GM18909 (cell line): ENCODE results near the gene ZFR2.

Experiments
- ATAC-seq: cut with Tn5 transposase; IDR thresholded peaks from one replicate; pipeline ENCODE4 v1.9.1; 2021; ENCODE audit warnings: mild to moderate bottlenecking; ENCODE audit not compliant: unreplicated experiment, poor library complexity

The ZFR2 gene

DNA sequence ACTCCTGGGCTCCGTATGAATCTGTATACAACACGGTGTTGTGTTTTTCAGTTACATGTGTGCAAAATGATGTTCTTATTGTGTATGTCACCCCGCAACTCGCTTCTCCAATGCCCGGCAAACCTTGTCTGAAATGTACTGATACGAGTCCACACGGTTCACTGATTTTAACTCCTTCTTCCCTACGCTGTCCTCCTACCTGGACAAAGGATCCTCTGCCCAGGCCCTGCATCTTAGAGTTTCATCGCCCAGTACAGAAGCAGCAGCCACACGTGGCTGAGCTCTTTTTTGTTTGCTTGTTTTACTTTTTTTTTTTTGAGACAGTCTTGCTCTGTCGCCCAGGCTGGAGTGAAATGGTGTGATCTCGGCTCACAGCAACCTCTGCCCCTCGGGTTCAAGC is 28.9 kb downstream of the ZFR2 start:
- no peak for ATAC-seq

DNA sequence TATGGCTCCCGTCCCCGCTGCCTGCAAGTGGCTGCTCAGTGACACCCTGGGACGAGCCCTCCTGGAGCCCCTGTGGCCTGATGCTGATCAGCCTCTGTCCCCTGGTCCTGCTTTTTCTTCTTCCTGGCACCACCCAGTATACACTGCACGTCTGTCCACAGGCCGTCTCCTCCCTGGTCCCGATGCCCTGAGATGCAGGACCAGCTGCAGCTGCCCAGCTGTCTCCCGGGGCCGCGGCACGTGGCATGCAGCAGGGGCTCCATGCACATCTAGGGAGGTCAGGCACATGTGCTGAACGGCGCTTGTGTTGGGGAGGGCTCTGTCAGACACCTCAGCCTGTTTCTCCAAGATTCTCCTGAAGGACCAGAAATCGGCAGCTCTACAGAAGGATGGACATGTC is 30.2 kb downstream of the ZFR2 start:
- ATAC-seq, result no peak

DNA sequence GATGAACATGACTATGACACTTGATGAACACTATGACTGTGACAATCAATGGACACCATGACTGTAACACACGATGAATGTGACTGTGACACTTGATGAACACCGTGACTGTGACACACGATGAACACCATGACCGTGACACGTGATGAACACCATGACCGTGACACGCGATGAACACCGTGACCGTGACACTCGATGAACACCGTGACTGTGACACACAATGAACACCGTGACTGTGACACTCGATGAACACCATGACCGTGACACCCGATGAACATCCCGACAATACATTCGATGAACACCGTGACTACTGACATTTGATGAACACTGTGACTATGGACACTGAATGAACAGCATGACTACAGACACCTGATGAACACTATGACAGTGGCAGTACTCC is 30.9 kb downstream of the ZFR2 start:
- no peak for ATAC-seq

DNA sequence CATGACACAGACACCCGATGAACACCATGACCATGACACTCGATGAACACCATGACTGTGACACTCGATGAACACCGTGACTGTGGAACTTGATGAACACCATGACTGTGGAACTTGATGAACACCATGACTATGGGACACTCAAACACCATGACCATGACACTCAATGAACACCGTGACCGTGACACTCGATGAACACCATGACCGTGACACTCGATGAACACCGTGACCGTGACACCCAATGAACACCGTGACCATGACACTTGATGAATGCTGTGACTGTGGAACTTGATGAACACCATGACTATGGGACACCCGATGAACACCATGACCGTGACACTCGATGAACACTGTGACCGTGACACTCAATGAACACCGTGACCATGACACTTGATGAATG is 31.5 kb downstream of the ZFR2 start:
- ATAC-seq, result no peak

DNA sequence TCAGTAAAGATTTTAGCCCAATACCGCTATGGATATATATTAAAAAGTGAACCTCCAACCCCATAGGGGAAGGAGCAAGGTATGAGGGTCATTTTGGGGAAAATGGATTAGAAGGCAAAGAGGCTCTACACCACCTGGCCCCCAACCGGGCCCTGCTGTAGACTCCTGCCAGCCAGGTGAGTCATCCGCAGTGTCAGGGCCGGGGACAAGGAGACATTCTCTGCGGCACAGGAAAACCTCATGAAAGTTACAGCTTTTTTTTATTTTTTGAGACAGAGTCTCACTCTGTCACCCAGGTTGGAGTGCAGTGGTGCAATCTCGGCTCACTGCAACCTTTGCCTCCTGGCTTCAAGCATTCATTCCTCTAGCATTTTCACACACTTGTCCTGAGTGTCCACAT is 32.0 kb downstream of the ZFR2 start:
- no peak for ATAC-seq

DNA sequence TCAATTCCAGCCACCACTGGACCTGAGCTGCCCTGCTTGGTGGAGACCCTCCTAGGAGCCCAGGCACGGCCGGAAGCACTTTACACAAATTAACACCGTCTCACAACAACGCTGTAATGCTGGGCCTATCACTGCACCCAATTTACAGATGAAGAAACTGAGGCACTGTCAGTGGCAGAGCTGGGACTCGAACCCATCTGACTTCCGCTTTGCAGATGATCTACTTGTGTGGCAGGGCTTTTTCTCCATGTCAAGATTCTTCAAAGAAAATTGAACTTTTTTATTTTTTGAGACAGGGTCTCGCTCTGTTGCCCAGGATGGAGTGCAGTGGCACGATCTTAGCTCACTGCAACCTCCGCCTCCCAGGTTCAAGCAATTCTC is 33.8 kb downstream of the ZFR2 start:
- ATAC-seq, result no peak

DNA sequence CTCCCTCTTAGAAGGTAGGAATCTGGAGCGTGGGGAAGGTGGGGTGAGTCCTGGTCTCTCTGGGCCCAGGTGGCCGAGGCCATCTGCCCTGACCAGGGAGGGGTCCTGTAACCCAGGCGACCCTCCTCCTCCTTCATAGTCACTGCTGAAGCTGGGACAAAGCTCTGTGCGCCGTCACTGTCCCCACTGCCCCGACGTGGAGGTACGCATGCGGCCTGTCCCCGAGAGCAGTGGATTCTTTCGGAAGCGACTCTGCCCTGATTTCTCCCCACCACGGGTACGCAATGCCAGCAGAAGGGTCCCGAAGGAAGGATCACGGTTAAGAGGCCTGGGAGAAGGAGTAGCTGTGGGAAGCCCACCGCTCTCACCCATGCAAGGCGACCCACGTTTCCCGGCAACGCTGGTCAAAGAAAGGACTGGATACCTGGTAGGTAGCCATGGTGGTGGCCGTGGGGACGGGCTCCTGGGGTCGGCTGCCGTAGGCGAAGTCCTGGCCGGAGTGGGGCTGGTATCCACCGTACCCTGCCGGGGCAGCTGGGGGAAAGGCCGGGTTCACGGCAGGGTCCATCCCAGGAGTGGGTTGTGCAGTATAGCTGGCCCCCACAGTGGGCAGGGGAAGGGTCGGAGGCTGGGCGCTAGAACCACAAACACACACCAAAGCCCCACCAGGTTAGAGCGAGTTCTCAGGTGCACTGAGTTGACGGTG is 34.3 kb downstream of the ZFR2 start:
- ATAC-seq, result no peak

DNA sequence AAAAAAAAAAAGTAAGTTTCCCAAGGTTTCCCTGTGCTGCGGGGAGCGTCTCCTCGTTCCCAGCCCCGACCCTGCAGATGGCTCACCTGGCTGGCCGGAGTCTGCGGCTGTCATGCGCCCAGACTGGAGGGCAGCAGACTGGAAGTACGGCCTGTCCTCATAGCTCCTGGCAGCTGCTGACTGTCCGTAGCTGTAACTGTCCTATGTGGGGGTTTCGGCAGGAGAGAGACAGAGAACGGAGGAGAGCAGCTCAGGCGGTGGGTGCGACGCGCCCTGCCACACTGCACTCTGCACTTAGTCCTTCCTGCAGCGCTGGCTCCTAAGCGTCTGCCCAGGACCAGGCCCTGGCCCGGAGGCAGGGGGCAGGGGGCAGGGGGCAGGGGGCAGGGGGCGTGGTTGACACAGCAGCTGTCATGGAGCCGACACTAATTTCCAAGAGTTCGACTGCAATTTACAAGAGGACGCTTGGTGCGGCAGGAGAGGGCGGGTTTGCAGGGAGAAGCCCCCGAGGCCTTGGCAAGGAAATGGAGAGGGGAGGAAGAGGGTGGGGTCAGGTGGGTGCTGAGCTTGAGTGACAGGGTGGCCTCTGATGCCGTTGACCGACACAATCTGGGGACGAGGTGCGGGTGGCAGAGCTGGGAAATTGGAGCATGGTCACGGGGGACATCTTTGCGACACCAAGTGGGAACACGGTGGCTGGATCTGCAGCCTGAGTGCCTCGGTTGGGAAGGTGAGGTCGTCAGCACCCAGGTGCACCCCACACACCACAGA is 35.1 kb downstream of the ZFR2 start:
- ATAC-seq, result no peak

DNA sequence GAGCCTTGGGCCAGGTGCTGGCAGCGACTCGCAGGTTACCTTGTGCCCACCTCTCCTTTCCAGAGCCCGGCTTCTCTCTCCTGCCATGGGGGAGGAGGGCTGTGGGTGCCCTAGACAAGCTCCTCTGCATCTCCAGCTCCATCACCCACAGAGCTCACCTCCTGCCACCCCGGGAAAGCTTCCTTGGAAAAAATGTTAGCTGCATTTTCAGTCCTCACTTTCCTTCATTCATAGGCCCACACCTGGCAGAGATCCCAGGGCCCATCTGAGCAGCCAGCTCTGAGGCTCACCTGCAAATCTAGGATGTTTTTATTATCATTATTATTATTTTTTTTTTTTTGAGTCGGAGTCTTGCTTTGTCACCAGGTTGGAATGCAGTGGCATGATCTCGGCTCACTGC is 36.8 kb downstream of the ZFR2 start:
- ATAC-seq, result no peak

DNA sequence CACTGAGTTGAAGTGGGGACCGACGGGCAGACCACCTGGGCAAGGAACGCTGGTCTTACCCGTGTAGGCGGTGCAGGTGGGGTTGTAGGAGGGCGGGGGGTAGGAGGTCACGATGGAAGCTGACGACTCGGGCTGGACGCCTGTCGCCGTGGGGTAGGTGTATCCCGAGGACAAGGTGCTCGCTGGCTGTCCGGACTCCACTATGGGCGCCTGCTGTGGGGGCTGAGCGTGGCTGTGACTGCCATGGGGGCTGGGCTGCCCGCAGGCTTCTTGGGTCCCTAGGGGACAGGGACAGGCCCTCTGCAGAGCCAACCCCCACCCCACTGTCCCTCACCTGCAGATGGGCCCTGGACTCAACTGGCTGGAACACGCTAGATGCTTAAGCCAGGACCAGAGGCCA is 37.2 kb downstream of the ZFR2 start:
- no peak for ATAC-seq

DNA sequence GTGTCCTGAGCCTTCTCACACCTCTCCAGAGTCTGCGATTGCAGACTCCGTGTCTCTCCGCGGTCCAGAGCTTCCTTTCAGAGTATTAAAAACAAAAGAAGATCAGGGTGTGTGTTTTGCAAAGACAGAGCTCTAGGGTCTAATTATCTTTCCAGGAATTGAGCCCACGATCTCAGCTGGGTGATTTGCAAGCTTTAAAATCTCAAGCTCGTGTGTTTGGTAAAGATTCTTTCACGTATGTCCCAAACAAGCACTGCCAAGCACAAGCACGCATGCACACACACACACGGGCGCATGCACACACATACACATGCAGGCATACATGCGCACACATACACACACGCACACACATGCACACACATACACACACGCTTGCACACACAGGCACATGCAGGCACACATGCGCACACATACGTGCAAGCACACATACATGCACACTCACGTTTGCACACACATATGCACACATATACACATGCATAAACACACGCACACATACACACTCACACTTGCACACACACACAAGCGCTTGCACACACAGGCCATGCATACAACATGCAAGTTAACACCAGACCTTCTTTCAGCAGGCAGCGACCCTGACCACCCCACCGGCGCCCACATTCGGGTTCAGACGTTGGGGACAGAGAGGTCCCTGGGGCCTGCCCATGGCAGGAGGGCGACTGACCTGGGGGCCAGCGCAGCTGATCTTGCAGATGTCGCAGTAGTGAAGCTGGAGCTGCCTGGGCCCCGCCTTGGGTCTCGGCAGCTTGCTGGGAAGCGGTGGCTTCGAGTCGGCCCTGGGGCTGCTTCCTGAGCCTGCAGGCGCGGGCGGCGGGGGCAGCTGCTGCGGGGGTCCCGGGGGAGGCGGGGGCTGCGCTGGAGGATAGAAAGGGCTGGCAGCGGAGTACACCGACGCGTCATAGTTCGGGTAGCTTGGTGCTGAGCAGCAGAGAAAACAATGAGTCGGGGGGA is 37.9 kb downstream of the ZFR2 start:
- ATAC-seq, result no peak

DNA sequence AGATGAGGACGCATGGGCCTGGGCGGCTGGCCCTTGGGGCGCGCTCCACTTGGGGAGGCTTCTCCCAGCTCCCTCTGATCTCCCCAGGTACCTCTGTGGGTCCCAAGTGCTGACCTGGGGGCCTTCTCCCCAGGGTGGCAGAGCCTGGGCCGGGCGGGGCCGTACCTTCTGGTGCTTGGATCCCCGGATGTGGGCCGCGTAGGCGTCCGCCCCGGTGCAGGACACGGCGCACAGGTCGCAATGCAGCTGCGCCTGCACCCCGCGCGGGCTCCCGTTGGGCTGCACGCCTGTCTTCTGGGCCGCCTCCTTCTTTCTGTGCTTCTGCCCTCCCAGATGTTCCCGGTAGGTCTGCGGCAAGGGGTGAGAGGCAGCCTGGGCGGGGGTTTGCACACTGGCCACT is 41.5 kb downstream of the ZFR2 start:
- no peak for ATAC-seq

DNA sequence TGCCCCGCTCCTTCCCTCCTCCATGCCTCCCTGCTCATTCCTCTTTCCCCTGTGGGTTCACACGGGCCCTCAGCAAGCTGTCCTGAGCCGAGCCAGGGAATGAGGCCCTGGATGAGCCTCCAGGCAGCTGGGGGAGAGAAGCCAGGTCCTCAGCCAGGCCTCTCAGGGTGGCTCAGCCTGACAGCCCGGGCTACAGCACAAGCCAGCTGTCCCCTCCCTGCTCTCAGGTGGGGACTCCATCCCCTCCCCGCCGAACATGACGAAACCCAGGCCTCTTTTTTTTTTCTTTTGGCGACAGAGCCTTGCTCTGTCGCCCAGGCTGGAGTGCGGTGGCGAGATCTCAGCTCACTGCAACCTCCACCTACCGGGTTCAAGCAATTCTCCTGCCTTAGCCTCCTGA is 42.7 kb downstream of the ZFR2 start:
- ATAC-seq, result no peak

DNA sequence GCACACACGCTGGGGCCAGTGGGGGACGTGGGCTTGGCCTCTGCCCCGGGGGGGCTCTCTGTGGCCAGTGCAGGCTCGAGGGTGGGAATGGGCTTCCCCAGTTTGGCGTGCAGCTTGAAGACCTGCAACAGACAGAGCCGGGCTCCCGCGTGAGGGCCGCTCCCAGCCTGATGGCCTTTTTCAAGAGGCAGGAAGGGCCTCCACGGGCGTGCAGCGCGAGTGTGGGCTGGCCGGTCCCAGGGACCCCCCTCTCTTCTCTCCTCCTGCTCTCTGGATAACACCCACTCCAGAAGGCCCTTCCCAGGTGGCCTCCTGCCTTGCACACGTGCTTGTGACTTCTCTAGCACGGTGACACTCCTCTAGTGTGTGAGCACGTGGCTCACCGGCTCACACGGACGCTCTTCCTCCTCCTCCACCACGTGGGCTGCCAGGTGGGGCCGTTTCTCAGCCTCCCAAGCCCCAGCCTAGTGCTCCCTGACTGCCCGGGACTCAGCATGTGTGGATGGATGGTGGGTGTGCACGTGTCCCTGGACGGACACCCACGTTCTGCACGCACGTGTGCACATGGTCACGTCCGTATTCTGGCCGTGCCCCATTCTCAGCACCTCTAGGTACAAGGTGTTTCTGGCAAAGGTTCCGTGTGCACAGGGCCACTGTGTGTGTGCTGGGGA is 43.4 kb downstream of the ZFR2 start:
- no peak for ATAC-seq

DNA sequence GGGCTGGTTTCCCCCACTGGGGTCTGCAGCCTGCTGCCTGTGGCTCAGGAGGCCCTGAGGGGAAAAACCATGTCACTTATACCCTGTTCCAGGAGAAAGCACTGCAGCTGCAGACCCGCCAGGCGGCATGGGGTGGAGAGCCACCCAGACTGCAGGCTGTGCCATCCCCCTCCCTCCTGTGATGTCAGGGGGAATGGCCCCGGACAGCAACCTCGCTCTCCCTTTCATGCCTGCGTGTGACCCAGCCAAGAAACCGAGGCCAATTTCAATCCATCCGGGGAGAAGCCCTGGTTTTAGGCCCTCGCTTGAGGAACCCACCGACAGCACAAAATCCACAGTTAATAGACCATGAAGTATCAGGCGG is 45.5 kb downstream of the ZFR2 start:
- ATAC-seq, result no peak

DNA sequence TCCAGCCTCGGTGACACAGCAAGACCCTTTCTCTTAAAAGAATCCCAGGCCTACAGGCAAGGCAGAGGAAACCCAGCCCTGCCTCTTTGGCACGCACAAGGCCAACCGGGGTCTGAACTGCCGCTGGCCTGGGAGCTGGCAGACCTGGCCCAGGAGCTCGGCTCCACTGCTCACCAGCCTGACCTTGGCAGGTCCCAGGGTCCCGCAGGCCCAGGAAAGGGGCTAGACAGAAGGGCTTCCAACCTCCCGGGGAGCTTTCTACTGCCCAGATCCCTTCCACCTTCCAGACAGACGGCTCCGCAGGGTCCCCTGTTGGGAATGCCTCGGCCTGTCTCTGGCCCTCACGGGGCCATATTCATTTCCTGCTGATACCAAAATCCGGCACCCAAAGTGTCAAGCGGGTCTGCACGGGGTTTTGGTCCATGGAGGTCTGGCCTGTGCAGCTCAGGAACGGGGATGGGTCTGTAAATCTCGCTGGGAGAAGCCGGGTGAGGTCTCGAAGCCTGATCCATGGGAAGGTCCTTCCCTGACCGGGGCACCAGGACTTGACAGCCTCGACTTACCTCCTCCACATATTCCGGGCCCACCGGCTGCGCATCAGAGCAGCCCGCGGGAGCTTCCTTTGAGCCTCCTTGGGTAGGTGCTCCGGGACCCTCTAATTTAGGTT is 46.0 kb downstream of the ZFR2 start:
- ATAC-seq, result no peak

DNA sequence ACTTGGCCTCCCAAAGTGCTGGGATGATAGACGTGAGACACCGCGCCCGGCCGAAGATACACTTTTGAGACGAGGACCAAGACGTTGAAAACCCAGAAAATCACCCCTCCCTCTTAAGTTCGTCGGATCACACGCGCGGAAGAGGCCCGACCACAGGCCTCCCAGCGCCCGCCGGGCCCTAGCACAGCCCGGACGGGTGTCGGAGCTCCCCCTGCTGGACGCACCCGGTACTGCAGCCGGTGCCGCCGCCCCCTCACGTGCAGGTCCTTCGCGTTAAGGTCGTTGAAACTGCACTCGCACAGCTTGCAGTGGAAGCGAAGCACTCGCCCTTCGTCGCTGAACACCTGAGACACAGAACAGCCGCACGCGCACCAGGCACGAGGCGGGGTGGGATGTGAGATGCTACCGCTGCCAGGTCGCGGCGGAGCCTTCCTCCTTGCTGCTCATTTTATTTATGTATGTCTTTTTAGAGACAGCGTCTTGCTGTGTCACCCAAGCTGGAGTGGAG is 46.9 kb downstream of the ZFR2 start:
- ATAC-seq, result no peak

DNA sequence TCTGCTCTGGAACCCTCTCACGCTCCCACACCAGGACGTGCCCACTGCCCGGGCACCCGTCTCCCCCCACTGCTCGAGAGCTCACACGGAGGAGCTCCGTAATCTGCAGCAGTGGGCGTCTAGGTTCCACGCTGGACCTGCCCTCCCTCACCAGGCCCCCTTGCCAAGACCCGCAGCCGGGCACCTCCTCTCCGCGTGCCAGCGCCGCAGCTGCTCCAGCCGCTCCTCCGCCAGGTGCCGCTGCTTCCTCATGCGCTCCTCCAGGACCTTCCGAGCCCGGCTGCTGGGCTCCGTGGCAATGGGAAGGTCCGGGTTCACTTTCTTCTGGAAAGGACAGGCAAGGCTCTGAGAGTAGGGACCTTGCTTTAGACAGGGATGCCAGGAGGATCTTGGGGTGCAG is 47.7 kb downstream of the ZFR2 start:
- no peak for ATAC-seq

DNA sequence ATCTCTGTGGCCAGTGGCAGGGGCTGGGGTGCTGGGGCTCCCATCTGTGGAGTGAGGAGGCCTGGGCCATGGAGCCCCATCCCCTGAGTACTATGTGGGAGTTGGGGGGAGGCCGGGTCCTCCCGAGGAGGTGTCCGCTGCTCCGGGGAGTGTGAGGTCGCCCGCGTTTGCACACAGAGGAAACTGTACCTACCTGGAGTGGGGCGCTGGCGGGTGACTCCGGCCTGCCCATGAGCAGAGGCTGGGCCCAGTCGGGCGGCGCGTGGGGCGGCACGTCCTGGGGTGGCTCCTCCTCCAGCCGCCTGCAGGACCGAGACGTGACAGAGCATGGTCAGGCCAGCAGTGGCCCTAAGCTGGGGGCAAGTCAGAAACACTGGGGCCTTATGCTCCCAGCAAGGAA is 48.8 kb downstream of the ZFR2 start:
- no peak for ATAC-seq

DNA sequence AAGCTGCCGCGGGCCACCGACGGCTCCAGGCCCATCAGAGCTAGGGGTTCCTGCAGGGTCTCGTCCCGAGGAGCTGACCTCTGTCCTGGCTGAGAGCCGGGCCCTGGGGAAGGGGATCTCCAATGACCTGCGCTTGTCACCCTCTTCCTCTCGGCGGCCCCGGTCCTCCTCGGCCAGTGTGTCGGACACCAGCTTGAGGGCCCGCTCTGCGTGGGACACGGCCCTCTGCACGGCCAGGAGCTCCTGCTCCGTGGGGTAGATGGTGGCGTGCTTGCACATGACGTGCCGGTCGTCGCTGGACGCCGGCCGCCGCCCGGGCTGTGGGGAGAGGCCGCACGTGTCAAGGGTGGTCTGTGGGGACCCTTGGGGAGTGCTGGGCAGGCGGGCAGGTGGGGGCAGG is 49.9 kb downstream of the ZFR2 start:
- ATAC-seq, result no peak
